Epithelial cell of proximal tubule (primary cell): ENCODE data around the gene RPP25L. TPM values are rescaled to one million over a fixed set of nuclear protein-coding genes. Genes with fewer than 3 reads are reported as not detected.
A peak's percentile ranks its signal among the peaks of the same experiment; 100 is the strongest.

Experiments used
- DNase-seq: peaks from one replicate; pipeline ENCODE4 v3.0.0-alpha.2; 2011; ENCODE audit warnings: low read depth
- H3K4me3 ChIP-seq: 2 replicates; pipeline ENCODE4 v1.5.1; 2011; ENCODE audit warnings: low read depth, mild to moderate bottlenecking, low read length
- CTCF ChIP-seq: conservative IDR thresholded peaks from 2 replicates; pipeline ENCODE4 v1.5.1; 2012; ENCODE audit warnings: low read depth, mild to moderate bottlenecking, low read length
- total RNA-seq: library from RNA; depleted of rRNA; stranded (reverse); fragments of >200 nt; gene quantifications from 2 replicates; pipeline ENCODE4 v1.2.3, GENCODE V29; 2015

The RPP25L gene
- total RNA-seq, 1 donor from 2014 or later = 31.5 TPM

DNA sequence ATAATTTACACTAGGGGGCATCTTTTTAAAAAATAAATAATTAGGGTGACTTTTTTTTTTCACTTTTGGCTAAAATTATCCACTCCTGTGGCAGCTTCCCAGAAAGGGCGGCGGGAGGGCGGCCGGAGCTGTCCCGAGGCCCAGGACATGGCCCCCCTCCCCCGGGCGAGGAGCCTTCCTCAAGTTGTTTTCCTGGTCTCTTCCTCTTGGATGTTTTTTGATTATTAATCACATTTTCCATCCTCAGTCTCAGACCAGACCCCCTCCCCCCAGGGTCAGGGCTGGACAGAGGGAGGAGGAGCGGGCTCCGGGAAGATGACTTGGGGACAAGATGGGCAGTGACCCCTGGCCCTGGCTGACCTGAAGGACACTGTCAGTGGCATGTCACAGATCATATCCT, 17.7 kb downstream of the RPP25L start:
- DNase-seq = no peak
- TF ChIP-seq CTCF = no peak
- H3K4me3 ChIP-seq = no peak overlapping the region

DNA sequence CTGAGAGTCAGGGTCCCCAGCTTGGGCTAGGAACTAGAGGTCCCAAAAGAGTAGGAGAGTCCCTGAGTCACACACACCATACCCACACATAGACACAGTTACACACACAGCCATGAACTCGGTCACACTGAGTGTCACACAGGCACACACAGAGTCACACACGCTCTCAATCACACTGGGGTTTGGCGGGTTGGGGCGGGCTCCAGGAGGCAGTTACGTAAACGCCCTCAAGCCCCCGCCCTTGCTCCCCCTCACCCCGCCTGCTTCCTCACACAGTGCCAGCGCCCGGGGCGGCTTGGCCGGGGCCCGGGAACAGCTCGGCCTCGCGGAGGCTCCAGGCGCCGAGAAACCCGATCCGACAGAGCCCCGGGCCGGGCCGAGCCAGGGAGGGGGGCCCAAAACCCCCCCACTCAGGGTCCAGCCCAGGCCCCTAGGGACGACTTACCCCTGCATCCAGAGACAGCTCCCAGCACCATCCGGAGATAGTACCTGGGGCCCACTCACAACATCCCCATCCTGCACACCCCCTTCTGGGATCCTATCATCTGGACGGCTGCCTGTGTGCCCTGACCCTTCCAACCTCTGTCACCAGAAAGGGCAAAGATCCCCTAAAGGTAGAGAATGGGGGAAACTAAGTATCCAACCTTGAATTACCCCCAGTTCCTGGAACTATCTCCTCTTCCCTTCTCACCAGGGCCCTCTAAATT, 18.8 kb downstream of the RPP25L start:
- H3K4me3 ChIP-seq = no peak overlapping the region
- DNase-seq = no peak
- TF ChIP-seq CTCF = no peak

GRCh38 chr9:34591917-34592866, 19.7 kb downstream of the RPP25L start:
- no peak for TF ChIP-seq CTCF
- DNase-seq = no peak
- no peak overlapping the region for H3K4me3 ChIP-seq

- no peak overlapping the region for H3K4me3 ChIP-seq
- TF ChIP-seq CTCF = peak; percentile 84
- no peak for DNase-seq
Measured at GRCh38 chr9:34591248-34591916, 20.5 kb downstream of the RPP25L start.

DNA sequence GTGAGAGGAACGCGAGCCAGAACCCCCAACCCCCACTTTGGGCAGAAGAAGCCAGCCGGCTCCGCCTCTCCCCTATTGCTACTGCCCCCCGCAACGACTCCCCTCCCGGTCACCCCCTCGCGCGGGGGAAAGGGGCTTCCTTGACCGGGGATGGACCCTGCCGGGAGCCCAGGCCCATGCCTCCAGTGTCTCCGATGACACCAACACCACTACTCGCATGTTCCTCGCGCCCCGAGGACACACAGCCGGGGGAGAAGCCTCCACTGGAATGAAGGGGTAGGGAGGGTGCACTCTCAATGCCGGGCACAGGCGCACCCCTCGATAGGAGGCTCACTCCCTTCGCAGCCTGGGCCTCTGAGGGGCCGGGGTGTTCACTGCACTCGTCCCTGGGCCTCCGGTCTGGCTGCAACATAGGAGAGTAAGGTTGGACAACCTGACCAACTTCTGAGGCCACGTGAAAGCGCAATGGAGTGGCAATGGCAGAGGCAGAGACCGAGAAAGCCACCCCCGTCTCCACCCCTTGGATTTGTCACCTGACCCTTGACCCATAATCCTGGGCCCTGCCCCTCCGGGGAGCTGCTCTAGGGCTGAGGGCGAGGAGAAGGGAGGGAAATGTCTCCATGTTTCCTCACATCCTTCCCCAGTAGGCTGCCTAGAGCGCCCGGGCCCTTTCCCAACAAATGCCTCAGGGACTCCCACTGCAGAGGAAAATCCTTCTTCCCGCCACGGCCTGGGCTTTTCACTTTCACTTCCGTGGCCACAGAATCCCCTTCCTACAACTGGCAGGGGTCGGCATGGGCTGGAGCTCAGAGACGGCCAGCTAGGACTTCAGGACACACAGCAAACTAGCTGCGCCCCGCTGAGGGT, 21.3 kb downstream of the RPP25L start:
- DNase-seq = no peak
- TF ChIP-seq CTCF = no peak
- no peak overlapping the region for H3K4me3 ChIP-seq
